NCI-H524 (cell line): Measurements from ENCODE around the gene SLC17A4.

Experiments used
- DNase-seq, 2 experiments: peaks; one replicate each; lab custom pipeline; 2025; lab: John Stamatoyannopoulos, UW

The SLC17A4 gene

DNA sequence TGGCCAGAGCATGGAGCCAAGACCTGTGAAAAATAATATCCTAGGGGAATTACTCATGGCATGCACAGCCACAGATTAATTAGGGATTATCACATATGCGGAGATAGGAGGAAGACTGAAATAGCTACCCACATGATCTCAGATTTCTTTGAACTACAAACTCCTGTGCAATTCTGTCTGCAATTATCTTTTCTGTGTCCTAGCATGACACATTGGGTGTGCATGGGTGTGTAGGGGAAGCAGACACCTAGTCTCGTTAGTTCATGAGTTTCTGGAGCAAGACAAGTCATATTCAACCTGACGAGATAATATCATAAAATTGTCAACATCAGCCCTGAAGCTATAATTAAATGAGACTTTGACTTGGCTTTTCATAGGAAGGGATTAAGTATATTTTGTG lies 3.6 kb upstream of the SLC17A4 start:
- DNase-seq, result peak in 1 of 2 experiments; percentile 27

DNA sequence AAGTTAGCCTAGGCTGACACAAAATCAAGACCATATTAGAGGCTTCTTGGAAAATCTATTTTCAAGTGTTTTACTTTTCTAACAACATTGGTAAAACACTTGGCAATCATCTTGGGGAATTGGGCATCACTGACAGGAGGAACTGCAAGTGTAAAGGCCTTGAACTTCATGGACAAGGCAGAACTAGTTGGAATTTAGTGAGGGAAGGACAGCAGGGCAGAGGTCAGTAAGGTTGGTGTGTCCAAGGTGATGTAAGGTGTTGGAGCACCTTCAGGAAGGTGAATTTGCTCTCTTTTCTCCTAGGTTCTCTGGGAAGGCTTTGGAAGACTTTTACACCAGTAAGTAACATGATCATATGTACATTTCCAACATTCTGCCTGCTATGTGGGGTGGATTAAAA lies 1.5 kb upstream of the SLC17A4 start:
- DNase-seq, result no peak

DNA sequence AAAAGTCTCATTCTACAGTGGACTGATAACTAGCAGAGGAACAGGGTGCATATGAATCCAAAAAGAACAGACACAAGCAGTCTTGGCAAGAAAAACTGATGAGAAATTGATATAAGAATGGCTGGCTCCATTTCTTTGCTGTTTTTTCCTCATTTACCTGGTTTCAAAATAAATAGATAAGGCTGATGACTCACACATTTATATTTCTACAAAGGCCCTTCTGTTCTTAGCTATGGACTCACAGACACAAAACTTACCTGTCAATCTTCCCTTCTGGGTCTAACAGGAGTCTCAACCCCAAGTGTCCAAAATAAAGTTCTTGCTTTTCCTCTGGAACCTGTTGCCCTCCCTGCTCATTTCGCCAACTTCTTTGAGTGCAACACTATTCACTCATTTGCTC lies 941 bp downstream of the SLC17A4 start:
- DNase-seq, result no peak

DNA sequence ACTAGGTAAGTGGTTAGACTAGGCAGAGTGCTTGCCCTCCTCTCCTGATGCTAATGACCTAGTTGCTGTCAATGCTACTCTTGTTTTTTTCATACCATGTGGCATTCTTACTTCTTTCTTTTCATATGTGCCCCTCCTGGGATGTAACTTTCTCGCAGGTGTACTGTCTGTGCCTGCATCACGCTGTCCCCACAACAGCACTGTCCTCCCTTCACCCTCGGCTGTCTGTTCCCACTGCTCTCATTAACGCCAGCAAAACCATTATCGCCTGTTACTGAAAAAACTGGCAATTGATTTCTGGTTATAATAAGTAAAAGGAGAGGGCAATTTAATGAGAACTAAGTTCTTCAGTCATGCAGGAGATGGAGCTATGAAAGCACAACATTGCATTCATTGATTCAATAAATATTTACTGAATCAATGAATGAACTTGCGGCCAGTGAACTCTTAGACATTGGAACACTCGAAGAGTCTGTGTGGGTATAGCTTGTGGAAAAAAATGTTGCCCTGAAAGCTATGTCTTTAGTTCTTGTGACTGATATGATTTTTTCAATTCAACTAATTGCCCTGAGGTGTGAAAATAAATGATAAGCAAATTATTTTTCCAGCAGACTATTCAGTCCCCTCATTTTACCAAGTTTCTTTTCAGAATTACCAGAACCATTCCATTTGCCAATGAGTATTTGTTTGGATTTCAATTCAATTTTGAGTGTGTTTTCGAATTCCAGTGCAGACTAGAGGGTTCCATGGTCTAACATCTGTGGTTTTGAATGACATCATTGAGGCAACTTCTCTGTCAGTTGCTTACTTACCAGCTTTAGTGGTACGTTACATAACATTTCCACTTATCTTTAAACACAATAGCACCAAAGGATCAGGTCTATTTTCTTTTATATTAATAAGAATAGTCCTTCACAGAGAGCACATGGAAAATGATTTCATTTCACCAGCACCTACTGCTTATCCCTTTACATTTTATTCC lies 2.1 kb downstream of the SLC17A4 start:
- no peak for DNase-seq

DNA sequence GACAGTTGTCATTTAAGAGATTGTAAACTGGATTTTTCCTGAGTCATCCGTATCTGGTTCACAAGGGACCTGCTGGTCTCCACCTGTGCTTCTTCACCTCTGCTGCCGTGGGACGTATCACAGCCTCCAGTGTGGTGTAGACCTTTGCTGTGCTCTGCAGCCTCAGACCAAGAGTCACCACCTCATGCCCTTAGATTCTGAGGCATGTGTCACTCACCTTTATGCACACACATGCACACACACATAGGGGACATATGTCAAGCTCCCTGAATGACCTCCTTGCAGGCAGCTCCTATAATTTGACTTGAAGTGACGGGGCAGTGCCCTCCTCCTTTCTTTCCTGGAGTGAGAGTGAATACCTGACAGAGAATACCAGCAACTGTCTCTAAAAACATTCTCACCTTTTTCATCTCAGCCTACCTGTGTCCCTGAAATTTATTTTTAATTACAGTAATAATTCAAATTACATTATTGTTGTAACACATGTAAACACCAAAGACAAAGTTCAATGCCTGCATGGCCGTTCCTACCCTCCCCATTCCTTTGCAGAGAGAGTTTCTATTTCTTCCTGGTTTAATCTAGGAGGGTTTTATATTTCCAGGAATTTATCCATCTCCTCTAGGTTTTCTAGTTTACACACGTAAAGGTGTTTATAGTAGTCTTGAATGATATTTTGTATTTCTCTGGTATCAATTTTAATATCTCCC lies 3.5 kb downstream of the SLC17A4 start:
- no peak for DNase-seq

DNA sequence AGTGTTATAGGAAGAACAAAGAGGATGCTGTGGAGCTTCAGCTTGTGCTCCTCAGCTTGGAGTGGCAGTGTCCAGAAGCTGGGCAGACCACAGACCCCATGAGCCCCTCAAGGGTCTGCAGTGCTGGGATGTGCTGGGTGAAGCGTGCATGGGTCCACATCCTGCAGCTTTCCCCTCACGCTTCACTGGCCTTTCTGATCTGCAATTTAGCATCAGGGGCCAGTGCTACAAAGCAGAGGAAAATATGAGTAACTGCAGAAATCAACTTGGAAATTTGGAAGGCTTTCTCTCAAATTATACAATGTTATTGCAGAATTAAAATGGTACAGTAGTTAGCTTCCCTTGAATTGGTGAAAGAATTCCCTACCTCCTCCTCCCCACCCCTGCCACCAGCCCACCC lies 10.1 kb downstream of the SLC17A4 start:
- no peak for DNase-seq

DNA sequence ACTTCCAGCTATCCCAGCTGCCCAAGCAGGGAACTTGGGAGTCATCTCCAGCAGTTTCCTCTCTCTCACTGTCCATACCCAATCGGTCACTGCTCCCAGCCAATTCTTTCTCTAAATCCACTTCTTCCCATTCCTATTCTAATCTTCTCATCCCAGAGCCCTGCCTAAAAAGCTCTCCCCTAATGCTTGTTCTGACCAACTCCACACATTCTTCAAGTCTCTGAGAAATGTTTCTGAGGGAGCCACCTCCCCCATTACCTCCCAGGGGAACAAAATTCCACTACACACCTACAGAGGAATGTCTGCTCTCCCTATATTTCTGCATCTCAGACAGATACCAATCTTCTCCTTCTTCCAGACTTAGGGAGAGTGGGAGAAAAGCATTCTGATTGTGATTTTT lies 14.0 kb downstream of the SLC17A4 start:
- DNase-seq, result no peak

DNA sequence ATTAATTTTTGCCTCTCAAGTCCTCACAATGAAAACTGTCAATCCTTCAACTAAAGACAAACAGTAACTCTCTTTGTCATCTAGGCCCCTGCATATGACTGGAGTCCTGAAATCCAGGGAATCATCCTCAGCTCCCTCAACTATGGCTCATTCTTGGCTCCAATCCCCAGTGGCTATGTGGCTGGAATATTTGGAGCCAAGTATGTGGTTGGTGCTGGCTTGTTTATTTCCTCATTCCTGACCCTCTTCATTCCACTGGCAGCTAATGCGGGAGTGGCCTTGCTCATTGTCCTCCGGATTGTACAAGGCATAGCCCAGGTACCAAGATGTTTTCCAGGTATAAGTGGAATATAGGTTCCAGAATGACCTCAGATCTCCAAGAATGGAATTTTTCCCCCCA lies 15.4 kb downstream of the SLC17A4 start:
- no peak for DNase-seq

DNA sequence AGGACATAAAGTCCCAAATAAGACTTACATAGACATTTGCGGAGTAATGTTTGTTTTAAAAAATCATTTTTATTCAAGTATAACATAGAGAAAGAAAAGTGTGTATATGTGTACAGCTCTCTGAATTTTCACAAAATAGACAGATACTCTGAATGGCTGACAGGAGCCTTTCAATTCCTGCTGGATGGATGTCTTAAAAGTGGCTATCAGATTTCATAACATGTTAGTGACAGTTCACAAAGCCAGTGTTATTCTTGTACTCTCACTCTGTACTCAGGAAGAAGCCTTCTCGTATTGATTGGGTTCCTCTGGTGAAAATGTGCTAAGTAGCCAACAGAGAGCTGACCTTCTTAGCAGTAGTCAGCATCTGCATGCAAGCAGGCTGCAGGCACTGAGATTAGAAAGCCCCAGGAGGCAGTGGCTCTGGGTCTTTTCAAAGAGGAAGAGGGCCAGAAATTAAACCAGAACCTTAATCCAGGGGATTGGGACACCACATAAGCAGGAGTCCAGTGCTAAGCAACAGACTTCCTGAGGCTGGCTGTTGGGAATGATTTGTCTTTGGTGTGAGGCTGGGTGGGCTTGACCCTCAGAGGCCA lies 19.7 kb downstream of the SLC17A4 start:
- peak in 1 of 2 experiments; percentile 46 for DNase-seq

DNA sequence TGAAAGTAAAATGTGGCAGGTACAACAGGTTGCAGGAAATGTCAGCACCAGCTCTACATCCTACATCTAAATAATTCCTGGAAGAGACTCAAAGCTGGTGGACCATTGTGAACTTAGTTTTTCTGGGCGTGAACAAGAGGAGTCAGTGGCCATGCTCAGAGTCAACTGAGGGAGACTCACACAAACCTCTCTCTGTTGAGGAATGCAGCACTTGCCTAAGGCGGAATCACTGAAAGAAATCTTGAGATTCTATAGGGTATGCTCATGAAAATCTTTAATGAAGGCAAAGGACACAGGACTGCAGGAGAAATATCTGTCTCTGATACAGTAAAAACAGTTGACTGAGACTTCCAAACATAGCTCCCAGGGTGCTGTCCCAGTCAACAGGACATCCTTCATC lies 22.5 kb downstream of the SLC17A4 start:
- no peak for DNase-seq

DNA sequence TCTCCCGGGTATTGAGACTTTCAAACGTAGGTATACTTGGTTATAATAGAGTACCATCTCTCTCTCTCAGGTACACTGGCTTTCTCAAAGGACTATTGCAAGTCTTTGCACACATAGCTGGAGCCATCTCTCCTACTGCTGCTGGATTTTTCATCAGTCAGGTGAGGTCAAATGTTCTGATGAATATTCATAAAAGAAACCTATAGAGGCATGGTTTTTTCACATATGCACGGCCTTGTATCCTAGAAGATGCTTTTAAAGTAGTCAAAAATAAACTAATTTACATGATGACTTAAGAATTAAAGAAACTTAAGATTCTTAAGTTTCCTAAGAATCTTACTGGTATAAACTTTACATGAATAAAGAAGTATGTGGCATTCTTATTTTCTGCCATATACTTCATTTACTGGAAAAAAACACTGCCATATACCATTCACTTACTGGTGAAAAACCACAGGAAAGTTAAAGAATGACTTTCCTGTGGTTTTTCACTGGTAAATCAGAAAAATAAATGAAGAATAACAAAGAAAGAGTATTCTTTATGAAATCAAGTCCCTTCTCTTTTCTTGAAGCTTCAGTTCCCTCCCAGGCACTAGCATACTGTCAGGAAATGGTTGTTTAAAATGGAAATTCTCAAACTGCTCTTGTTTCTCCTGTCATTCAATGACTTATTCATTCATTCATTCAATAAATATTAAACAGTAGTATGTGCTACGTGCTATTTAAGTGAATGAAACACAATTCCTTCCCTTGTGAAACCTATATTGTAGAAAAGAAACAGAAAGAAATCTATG lies 23.5 kb downstream of the SLC17A4 start:
- no peak for DNase-seq

DNA sequence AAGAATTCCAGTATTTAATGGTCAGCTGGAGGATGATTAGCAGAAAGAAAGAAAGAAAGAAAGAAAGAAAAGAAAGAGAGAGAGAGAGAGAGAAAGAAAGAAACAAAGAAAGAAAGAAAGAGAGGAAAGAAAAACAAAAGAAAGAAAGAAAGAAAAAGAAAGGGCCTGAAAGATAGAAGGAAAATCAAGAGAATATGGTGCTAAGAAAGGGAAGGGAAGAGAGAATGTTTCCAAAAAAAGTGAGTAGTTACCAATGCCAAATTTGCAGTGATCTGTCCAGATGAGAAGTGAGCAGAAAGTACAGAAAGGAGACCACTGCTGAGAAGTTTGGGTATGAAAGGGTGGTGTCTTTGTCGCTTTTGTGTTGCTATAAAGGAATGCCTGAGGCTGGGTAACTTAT lies 26.6 kb downstream of the SLC17A4 start:
- no peak for DNase-seq

DNA sequence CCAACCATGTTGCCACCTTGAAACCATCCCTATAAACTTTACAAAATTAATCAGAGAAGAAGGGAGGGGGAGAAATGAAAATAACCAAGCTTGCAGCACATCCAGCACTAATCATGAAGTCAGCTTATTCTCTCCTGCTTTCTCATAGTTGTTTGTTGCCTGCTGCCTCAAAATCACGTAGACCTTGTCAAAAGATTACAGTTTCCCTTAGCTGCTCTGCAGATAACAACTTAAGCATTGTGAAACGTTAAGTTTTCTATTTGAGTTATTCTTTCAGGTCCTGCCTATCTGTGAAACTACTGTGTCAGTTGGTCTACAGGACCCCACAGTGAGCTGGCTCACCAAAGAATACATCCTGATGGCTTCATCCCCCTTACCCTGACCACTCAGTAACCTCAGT lies 32.9 kb downstream of the SLC17A4 start:
- DNase-seq, result no peak

DNA sequence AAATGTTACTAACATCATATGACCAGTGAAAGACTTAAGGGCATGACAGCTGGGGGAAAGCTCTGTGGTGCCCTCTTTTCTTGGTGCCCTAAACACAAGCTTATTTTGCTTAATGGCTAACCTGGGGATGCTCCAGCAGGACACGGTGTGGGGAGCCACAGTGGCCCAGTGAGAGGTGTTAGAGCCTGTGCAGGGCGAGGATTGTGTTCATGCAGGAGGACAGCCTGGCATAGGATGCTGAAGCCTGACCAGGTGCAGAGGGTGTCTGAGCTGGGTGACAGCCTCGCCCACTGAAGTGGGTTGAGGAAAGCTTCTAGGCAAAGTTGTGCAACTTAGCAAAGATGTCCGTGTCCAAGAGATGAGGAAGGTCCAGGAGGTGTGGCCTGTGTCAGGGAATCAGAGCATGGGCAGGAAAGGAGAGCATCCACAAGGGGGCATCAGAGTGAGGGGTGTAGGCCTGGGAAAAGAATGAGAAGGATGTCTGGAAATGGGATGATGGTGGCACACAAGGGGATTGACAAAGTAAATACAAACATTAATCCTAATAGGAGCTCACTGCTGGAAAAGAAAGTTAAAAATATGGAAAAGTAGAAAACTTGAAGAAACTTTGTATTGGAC lies 33.9 kb downstream of the SLC17A4 start:
- DNase-seq, result peak; percentile 18 to 34

DNA sequence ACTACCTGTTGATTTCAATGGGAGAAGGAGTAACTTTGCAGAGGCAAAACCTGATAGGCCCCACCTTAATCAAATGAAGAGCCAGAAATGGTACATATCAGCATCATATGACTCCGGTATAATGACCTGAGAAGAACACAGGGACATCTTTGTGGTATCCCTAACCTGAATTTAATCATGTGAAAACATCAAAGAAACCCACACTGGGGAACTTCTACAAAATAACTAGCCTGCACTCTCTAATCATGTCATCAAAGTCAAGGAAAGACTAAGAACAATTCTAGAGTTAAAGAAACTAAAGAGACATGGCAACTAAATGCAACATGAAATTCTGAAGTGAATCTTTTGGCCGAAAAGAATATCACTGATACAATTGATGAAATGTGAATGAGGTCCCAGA lies 34.9 kb downstream of the SLC17A4 start:
- no peak for DNase-seq

DNA sequence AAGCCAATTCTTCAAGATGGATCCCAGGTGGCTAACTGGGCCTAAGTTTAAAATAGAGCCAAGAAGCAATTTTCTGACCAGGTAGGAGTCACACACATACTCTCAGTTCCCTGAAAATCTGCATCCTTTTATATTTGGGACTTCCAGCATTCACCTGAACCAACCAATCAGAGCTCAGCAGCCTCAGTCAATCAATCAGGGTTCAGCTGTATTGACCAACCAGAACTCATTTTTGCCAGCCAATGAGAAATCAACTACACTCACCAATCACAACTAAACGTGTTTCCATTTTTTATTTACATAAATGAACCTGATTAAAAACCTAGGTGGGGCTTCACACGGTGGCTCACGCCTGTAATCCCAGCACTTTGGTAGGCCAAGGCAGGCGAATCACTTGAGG lies 37.5 kb downstream of the SLC17A4 start:
- DNase-seq, result no peak

DNA sequence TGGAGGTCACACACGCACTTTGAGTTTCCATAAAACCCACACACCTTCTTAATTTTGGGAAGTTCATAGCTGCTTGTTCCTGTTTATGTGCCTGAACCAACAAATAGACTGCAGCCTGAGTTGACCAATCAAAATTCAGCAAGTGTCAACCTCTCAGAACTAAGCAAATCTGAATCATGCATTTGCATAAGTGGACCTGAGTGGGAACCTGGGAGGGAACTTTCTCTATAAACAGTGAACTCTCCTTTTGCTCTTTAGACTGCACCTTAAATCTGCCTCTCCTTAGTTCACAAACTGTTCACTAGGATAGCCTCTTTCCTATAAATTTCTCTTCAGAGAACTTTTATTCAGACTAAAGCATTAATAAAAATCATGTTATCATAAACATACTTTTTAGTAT lies 39.4 kb downstream of the SLC17A4 start:
- no peak for DNase-seq

DNA sequence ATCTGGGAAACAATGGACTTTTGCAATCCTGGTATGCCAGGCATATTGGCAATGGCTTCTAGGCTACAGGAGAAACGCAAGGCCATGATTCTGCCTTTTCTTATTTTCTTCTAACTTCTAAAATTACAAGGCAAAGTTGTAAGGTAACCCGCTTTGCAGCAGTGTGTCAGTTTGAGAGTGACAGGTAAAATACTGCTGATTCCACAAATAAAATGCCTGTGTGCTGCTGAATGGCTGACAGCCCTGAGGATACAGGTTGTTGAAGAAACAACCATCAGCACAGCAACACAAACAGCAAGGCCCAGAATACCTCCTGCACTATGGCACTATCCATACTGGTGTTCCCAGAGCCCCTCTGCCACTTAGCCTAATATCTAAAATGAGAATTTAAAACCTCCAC lies 40.2 kb downstream of the SLC17A4 start:
- DNase-seq, result no peak

DNA sequence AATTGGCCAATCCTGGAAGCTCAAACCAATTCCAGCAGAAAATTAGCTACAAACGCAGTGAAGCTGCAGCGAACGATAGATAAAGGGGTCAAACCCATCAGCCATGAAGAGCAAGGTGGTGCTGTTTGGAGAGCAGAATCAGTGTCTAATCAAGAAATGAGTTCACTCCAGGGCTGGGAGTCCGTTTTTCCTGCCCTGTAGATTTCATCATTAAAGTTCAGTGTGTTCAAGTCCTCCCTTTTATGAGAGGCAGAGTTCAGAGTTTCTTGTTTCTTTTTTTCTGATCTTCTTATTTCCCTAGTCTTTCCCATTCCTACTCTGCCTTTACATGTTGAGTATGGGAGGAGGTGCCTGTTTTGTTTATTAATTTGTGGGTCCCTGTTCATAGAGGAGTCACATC lies 46.9 kb downstream of the SLC17A4 start:
- DNase-seq, result no peak

DNA sequence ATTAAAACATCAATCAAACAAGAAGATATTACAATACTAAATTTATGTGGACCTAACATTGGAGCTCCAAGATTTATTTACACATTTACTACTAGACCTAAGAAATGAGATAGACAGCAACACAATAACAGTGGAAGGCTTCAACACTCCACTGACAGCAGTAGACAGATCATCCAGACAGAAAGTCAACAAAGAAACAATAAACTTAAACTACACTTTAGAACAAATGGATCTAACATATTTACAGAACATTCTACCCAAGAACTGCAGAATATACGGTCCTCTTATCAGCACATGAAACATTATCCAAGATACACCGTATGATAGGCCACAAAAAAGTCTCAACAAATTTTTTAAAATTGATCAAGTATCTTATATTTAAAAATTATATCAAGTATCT lies 50.3 kb downstream of the SLC17A4 start:
- DNase-seq, result no peak

DNA sequence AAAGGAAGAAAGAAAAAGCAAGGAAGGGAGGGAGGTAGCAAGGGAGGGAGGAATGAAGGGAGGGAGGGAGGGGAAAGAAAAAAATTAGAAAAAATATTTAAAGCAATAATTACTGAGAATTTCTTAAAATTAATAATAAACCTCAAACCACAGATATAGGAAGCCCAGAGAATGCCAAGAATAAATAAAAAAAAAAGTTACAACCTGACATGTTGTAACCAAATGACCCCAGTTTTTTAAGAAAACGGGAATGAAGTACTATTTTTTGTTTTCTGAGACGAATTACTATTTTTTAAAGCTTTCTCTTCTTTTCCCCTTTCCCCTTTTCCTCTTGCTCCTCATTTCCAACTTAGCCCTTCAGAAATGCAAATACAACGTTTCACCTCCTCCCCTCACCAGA lies 60.7 kb downstream of the SLC17A4 start:
- DNase-seq, result no peak

DNA sequence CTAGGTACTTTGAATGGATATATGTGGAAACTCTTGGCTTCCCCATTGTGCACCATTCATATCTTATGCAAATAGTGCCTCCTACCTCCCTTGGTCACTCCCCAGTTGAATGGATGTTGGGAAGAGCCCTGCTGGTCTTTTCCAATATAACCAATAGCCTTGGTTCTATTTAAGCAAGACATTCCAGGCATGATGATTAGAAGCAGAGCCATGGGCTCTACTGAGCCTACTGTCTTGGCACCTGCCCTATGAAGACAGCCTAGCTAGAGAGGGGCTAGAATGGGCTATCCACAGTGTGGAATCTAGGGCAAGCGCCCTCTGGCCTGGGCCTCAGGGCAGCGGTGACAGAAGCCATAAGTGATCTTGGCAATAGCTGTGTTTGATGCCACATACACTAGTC lies 61.7 kb downstream of the SLC17A4 start:
- DNase-seq, result no peak
